Transverse colon (tissue), 3 donors: Measurements from ENCODE around the gene WFIKKN2.

Experiments
- EP300 ChIP-seq: sonication (generic); formaldehyde crosslinking; IDR thresholded peaks from one replicate; pipeline ENCODE4 v1.6.1; 2017; ENCODE audit warnings: antibody characterized with exemption, low read depth
- POLR2A ChIP-seq: fragments of 450-650 bp; IDR thresholded peaks from one replicate; pipeline ENCODE4 v1.6.1; 2016; ENCODE audit warnings: antibody characterized with exemption, mild to moderate bottlenecking, moderate library complexity
- TF ChIP-seq, protein P1 (sequence below), 5 experiments: fragments of 200-600 bp in 3 of 5; fragments of 450-650 bp in 2 of 5; sonication (generic) in 3 of 5; IDR thresholded peaks; 1 replicate in 2 of 5; 2 replicates in 3 of 5; pipeline ENCODE4 v1.5.1; 2016 to 2017; ENCODE audit warnings: antibody characterized with exemption in 5 of 5, inconsistent platforms in 3 of 5, mild to moderate bottlenecking in 2 of 5, moderate library complexity in 1 of 5

DNA sequence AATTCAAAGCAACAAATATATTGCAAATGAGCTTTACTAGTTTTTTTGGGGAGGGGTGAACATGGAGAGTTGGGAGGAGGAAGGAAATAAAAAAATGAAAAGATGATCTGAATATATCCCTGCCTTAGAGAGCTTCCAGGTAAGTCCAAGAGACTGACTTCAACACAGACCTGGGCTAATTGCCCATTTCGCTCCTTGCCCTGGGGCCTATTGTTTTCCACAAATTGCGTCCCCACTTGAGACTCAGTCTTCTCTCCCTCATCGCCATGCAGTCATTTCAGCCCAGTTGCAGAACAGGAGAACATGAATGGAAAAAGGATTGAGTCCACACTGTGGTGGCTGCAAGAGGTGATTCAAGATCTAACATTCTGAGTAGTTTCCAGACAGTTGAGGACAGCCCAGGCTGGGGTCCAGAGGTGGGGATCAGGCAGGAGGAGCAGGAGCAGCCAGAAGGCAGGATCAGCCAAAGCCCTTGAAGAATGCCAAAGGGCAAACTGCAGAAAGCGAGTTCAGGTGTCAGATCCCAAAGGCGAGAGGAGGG lies 52.4 kb downstream of the WFIKKN2 start:
- TF ChIP-seq, protein P1, sequence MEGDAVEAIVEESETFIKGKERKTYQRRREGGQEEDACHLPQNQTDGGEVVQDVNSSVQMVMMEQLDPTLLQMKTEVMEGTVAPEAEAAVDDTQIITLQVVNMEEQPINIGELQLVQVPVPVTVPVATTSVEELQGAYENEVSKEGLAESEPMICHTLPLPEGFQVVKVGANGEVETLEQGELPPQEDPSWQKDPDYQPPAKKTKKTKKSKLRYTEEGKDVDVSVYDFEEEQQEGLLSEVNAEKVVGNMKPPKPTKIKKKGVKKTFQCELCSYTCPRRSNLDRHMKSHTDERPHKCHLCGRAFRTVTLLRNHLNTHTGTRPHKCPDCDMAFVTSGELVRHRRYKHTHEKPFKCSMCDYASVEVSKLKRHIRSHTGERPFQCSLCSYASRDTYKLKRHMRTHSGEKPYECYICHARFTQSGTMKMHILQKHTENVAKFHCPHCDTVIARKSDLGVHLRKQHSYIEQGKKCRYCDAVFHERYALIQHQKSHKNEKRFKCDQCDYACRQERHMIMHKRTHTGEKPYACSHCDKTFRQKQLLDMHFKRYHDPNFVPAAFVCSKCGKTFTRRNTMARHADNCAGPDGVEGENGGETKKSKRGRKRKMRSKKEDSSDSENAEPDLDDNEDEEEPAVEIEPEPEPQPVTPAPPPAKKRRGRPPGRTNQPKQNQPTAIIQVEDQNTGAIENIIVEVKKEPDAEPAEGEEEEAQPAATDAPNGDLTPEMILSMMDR (IDR thresholded peaks at IDR 0.05), result no peak
- TF ChIP-seq POLR2A, result no peak
- TF ChIP-seq EP300, result no peak
